ENCODE results near the gene TBC1D16.

Gene TBC1D16

GRCh38 chr17:79936641-79937381 lies 98.9 kb downstream of the TBC1D16 start:
- DNase-seq = no peak

- DNase-seq = no peak
Measured at GRCh38 chr17:79936050-79936449, 99.6 kb downstream of the TBC1D16 start.

DNA sequence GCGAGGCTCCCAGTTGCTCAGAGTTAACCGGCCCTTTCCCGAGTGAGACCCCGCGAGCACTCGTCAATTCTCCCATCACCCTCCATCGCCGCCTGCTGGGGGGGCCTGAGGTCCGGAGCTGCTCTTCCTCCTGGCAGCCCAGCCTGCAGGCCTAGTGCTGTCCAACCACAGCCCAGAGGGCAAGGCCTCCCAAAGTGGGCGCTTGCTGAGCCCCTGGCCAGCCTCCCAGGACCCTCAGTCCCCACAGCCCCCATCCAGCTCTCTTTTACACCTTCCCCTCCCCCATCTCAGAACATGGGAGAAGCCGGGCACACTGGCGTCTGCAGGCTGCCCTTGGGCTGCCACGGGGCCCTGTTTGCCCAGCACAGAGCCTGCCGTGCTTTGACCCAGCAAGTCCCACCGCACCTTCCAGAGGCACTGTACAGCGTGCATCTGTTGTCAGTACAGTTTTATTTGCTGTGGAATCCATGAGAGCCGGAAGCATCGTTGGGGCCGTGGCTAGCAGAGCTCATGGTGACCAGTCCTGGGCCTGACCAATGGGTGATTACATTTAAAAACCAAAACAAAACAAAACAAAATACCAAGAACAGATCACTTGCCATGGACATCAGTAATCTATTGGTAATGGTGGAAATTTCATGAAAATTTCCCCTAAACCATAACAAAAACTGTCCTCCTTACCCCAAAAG lies 100.3 kb downstream of the TBC1D16 start:
- DNase-seq = no peak

GRCh38 chr17:79934653-79934970 lies 101.1 kb downstream of the TBC1D16 start:
- DNase-seq = no peak

DNA sequence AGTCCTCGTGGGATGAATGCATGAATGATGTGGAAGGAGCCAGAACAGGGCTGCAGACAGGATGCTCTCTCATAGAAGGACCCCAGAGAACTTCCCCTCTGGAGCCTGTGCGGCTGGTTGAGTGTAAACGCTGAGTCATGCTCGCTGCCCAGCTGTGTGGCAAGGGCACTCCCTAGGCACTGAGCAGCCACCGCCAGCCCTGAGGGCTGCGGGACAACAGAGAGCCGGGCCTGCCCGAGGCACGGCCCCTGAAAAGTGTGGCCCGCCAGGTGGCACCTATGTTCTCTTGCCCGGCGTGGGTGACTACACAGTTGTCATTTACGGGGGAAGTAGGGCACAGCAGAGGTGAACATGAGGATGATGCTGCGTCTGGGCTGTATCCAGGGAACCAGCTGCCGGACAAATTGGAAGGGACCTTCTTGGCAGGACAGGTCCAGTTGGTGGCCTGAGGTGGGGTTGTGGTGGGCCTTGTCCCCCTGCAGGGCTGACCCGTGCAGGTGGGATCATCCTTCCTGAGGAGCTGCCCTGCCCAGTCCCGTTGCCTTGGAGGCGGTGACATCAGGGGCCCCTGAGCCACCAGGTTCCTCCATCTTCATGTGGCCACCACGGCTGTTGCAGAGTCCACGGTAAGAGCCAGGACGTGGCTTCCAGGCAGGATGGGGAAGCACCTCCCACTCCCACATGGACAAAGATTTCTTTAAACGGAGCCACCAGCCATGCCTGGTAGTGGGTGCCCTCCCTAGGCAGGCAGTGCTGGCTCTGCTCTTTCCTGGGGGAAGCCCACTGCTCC lies 101.6 kb downstream of the TBC1D16 start:
- DNase-seq = peak; percentile 72

GRCh38 chr17:79932451-79933306 lies 103.0 kb downstream of the TBC1D16 start:
- no peak for DNase-seq

DNA sequence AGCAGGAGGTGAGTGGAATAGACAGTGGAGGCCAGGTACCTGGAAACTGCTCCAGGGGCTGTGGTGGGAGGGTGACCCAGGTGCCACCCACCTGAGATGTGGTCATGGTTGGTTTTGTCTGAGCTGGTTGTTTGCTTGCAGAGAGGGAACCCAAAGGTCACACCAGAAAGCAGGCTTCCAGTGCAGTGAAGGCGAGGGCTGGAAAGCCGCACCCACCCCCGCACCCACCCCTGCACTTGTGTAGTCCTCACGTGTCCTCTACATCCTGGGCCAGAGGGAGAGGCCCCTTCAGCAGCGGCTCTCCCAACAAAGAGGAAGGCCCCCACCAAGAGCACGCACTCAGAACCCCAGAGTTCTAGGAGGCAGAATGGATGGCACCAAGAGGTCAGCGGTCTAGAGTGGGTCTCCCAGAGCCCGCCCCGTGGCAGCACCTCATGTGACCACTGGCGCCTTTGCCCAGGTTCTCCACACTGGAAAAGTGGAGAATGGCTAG lies 103.8 kb downstream of the TBC1D16 start:
- DNase-seq = no peak

- DNase-seq = no peak
Measured at GRCh38 chr17:79930877-79931816, 104.5 kb downstream of the TBC1D16 start.

DNA sequence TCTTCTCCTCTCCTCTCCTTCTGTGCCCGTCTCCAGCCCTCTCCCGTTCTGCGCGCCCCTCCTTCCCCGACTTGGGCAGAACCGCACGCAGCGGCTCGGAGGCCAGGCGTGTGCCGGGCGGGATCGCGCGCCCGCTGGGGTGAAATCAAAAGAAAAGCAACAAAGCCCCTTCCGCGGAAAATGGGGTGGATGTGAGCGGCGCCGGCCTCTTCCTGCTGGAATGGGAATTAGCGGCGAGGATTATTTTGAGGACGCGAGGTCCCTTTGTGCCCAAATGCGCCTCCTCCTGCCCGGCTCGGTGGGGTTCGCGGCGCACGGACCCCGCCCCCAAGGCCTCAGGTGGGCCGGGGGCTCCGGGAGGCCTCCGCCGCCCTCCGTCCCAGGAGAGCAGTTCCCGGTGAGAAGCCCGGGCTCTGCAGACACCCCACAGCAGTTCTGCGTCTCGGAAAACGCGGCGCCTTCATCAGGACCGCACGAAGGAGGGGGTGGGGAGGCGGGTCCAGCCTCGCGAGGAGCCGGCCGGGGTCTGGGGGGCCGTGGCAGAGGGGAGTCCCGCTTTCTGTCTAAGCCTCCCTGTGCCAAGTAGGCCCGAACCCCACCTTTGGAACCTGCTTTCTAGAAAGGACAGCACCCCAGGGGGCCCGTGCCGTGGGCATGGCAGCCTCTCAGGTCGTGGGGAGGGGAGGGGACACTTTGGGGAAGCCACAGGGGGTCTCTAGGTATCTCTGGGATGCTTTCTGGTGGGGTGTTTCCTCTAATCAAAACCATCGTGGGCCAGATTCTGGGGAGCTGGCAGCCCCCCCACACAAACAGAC lies 105.4 kb downstream of the TBC1D16 start:
- no peak for DNase-seq

GRCh38 chr17:79929257-79930061 lies 106.2 kb downstream of the TBC1D16 start:
- no peak for DNase-seq

GRCh38 chr17:79928502-79929256 lies 107.0 kb downstream of the TBC1D16 start:
- no peak for DNase-seq

DNA sequence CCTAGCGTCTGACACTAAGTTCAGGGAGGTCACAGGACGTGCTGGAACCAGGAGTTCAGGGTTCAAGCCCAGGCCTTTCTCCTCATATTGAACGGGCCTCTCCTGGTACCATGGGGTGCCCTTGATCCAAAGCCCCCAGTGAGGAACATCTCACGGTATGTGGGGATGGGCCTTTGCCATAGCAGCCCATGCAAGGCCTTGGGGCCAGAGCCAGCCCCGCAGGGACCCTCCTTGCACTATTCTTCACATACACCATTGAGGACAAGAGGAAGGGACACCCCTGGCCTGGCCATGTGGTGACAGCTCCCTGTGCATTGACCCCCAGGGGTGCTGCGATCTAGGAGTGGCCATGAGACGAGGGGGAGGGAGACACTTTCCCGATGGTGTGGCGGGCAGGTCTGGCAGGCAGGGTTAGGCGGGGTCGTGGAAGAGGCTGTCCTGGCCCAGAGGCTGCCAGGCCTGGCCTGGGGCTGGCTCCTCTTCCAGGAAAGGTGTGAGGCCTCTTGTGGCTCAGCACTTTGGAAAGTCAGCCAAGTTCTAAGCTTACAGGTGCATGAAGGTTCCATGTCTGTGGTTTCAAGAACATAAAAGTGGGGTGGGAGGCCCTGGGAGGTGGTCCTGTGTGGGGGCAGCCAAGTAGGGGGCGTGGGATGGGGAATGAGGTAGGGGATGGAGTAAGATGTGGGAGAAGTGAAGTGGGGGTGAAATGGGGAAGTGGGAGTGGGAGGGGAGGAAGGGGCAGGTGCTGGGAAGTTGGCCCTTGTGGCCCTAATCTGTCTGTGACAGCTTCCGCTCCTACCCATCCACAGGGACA lies 107.8 kb downstream of the TBC1D16 start:
- DNase-seq = no peak

DNA sequence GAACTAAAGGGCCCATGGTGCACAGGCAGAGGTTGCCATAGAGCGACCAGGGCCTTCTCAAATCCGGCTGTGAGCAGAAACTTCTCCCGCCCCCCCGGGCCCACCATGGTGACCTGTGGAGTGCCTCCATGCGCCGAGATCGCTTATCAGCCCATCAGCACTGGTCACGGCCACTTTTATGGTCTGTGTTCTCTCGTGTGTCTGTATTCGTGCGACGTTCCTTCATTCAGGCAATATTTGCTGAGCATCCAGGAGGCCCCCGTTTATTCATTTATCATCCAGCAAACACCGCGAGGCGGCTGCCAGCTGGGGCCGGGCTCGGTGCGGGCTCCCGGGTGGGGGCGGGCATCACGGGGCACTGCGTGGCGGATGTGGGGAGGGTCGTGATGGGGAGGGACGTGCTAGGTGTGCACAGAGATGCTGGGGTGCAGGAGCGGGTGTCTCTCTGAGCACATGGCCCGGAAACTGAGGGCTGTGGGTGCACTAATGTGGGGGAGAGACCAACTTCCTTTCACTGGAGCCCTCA lies 108.5 kb downstream of the TBC1D16 start:
- DNase-seq = no peak

DNA sequence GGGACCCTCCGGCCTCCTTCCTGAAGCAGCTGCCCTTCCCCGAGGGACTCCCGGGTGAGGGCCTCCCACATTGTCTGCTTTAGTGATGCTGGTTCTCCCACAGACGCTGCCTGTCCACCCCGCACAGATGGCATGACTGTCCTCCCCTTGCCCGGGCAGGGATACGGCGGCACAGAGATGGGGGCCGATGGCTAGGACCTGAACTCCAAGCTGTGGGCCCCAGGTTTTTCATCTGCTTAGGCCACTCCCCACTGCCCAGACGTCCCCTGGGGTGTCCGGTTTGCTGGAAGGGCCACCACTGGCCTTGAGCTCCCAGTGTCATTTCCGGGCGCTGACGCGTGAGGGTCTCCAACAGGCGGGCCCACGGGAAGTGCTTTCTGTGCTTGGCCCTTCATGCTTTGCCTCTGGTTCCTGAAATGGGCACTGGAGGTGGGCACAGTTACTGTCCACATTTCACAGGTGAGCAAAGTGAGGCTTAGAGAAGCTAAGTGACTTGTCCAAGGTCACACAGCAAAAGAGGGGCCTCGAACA lies 109.0 kb downstream of the TBC1D16 start:
- no peak for DNase-seq

- DNase-seq = no peak
Measured at GRCh38 chr17:79926142-79926604, 109.5 kb downstream of the TBC1D16 start.

DNA sequence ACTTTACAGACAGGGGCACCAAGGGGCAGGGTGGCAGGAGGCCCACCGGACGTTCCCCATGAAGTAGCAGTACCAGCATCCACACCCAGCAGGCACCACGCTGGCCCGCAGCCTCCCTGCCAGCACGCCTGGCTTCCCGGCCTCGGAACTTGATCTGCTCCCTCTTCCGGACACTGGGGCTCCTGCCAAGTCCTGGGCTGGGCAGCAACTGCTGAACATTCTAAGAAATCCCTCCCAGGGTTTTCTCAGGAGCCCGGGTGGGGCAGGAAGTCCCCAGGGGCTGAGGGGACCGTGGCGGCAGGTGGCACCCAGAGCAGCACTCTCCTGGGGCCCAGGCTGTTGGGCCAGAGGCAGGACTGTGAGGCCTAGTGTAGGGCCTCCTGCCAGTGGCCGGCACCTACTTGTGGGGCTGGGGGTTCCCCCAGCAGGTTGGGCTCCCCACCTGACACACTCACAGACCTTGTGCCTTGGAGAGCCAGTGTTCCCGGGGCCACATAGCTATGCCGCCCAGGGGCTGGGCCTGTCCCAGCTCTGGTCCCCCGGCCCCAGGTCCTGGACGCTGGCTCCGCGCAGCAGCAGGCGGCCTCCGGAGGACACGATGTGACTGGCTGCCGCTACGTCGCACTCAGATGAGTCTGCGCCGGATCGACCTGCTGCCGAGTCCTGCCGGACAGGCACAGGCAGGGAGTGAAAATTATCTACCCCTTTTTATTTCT lies 110.3 kb downstream of the TBC1D16 start:
- DNase-seq = no peak

- DNase-seq = no peak
Measured at GRCh38 chr17:79924639-79924976, 111.1 kb downstream of the TBC1D16 start.

Measured in MV-4-11 (cell line).